GF-D8 (cell line): ENCODE measurements around the gene TEF.
"Not testable (repeated sequence)": the region's sequence is repeated elsewhere in the genome, so short reads cannot be mapped to it uniquely, and the experiment has no call there.

Experiments
- DNase-seq: peaks from one replicate; lab custom pipeline; 2025; lab: John Stamatoyannopoulos, UW

The TEF gene

DNA sequence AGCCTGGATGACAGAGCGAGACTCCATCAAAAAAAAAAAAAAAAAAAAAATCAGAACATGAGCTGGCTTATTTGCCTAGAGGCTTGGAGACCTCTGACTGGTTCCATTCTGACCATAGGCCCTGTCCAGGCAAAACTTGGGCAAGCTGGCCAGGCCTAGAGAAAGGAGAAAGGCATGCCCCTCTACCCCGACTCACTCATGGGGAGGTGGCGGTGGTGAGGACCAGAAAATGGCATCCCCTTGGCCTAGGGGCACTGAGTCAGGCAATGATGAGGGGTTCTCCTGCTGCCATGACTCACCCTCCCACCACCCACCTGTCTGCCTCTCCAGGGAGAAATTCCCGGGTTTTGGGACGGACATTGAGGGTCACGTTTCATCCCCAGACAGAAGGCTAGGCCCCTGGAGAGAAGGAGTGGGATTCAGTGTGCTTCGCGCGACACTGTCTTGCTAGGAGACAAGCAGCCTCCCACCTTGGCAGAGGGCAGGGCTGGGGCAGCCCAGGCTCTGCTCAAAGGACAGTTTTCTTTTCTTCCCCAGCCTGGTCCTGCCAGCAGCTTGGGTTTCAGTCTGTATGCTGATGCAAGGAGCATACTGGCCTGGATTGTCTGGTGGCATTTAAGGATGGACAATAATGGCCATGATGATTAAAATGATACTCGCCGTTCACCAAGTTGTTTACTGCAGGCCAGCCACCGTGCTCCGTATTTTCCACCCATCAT is 47.6 kb downstream of the TEF start:
- no peak for DNase-seq

GRCh38 chr22:41429951-41430332 is 48.2 kb downstream of the TEF start:
- DNase-seq = no peak

GRCh38 chr22:41431656-41432055 is 49.9 kb downstream of the TEF start:
- no peak for DNase-seq

DNA sequence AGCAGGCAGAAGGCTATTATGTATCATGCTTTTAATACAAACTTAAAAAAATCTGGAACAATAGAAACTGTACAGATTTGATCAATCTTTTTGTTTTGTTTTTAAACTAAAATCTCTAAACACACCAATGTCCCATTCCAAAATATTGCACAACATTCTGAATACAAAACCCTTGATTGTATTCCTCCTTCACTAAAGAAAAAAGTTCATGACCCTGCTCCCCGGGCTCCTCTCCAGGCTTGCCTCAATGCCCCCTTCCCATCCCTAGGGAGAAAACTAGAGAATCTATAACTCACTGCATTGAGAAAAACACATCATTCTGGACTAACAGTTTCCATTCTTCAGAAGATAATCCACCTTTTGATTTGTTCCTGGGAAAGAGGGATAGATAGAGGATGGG is 51.7 kb downstream of the TEF start:
- DNase-seq = not testable (repeated sequence)

GRCh38 chr22:41434361-41435003 is 52.7 kb downstream of the TEF start:
- not testable (repeated sequence) for DNase-seq

- no peak for DNase-seq
These were observed 53.8 kb downstream of the TEF start for GRCh38 chr22:41435560-41435959.

DNA sequence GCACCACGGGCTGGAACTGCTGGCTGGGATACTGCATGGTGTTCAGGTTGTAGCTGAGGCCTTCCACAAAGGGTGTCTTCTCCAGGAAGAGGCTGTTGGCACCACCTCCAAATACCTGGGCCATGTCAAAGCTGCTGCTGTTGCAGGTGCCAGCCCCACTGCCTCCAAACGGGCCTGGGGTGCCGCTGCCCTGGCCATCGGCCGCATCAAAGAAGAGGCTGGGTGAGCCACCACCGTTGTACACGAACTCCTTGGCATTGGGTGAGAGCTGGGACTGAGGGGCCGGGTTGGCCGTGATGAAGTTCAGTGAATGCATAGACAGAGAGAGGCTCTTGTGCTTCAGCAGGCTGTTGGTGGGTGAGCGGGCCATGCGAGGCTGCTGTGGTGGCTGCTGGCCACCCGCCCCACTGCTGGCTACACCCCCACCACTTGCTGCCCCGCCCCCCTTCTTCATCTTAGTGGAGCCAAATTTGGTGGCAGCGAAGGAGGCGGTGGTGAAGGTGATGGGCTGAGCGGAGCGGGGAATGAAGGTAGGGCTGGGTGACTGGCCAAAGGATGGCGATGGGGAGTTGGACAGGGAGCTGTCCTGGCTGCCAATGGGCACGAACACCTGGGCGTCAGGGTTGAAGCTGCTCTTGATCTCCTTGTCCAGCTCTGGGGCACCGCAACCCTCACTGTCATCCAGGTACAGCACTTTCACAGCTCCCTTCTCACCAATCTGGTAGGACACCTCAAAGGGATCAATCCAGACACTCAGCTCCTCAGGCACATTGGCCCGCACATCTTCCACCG is 54.8 kb downstream of the TEF start:
- DNase-seq = no peak

- DNase-seq = no peak
These were observed 55.5 kb downstream of the TEF start for GRCh38 chr22:41437198-41437597.

- DNase-seq = not testable (repeated sequence)
These were observed 58.8 kb downstream of the TEF start for GRCh38 chr22:41440511-41440910.

DNA sequence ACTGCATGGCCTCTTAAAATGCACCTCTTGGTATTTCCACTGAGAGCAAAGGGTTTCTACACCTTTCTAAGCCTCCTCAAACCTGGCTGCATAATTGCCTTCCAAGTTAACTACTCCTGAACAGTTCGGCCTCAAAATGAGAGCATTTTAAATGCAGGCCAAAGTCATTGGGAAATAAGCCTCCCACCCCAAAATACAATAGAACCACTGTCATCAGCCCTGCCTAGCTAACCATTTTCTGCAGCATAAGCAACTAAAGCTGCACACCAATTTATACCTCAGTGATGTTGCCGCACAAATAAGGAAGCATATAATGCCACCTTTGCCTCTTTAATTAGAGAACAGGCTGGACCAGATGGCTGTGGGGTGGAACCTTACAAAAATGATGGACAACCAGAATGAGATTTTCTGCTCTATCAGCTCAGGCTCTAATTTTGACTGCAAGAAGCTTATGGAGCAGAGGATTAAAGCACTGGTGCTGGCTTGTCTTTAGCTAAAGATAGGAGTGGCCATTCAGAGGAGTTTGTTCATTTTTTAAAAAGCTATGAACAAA is 60.6 kb downstream of the TEF start:
- DNase-seq = no peak

DNA sequence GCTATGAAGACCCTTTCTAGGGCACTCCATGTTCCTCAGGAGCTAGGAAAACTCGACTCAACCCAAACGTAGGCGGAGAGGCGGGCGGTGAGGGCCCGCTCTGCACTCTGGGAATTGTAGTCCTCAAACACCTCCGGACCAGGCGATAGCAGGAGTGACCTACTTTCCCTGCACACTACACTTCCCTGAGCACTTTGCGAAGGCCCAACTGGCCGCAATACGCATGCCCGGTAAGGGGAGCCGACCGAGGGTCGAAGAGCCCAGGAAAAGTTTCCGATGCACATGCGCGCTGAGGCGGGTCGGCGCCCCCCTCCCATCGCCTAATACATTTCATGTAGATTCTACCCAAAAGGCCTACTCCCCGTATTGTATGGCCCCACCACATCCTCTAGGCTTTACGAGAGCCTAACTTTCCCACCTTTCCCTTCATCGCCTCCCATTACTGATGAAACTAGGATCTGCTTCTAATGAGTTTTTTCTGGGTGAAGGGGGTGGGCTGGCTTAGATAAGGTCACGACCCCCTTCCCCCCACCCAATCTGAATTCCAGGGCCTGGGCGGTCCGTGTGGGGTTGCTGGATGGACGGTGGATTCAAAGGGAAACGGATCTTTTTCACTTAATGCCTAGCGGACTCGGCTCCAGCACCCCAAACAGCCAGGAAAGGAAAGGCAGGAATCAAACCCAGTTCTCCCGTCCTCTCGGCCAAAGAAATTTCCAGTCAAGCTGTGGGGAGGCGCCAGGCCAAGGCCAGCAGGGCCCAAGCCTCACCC is 62.8 kb downstream of the TEF start:
- peak; percentile 93 for DNase-seq

GRCh38 chr22:41445129-41446056 is 63.7 kb downstream of the TEF start:
- no peak for DNase-seq

DNA sequence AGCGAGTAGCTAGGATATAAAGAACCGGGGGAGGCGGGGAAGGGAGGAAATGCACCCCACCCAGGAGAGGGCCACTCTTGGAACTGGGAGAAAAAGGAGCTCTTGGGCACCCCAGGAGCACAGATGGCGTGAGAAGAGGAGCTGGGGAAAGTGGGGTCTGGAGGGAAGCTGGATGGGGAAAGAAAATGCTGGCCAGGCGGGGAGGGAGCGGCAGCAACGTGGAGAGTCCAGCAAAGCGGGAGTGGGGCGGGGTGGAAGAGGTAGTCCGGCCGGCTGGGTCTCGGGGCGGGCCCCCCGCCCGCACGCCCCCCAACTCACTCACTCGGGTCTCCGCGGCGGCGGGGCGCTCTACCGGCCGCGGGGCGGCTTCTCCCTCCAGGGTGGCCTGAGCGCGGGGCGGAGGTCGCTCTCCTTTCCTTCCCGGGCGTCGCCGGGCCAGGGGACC is 64.3 kb downstream of the TEF start:
- DNase-seq = no peak

GRCh38 chr22:41446639-41447434 is 65.1 kb downstream of the TEF start, which contains the start of gene TOB2:
TOB2 (minus strand) TSS chr22:41446801; CDS start chr22:41437345, 9,456 bp downstream.
- peak; percentile 83 for DNase-seq

DNA sequence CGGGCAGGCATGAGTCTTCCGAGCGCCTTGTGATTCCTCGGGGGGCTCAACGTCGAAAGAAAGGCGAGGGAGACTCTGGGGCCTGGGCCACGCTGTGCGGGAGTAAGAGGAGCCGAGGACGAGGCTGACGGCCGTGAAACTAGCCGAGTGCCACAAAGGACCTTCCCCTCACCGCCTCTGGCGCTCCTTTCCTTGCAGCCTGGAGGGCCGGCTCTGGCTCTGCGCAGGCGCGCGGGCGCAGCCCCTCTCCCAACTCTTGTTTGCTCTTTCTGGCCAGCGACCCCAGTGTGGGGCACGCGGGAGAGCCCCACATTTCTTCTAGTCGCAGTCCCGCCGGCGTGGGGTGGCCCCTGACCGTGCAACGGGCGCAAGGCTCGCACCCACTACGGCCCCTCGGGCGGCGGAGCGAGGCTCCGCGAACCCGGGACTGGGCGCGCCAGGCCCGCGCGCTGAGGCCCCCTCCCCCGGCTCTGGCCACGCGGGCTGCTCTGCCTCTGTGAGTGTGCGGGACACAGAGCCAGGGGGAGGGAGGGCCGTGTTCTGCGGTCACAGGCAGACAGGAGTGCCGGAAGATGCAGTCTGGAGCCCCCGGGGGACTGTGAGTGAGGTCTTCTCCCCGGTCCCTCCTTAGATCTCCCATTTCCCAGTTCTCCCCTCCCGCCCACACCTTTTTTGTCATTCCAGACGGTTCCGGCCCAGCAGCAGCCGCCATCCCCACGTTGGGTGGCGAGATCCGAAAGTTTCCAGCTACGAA is 65.9 kb downstream of the TEF start:
- peak; percentile 49 for DNase-seq

DNA sequence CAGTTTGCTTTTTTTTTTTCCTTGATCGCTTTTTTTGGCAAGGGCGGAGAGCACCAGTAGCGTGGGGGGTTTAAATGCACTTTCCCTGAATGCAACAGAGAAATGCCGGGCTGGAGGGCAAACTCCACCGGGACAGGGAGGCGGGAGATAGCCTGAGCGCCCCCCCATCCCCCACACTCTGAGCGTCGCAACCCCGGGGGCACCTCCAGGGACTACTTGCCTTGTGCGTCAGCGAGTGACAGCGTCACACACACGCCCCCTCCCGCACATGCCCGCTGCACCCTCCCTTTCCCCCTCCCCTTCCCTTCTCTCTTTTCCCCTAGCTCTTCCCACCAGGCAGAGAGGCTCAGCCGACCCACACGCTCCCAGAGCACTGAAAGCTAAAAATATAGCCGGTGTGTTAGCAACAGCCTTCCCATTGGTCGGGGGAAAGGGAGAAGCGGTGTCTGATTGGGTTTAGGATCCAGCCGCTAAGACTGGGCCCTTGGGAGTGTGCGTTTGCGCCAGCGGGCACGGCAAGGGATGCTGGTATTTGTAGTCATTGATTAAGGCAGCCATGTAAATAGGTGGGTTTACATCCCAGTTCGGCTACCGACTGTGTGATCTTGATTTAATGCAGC is 66.6 kb downstream of the TEF start:
- DNase-seq = peak; percentile 99
